Brain microvascular endothelial cell (primary cell): ENCODE results near the gene ROM1.
"Not testable (repeated sequence)": the region's sequence is repeated elsewhere in the genome, so short reads cannot be mapped to it uniquely, and the experiment has no call there.

ENCODE experiments used
- DNase-seq: peaks from one replicate; pipeline ENCODE4 v3.0.0-alpha.2; 2020
- H3K27ac ChIP-seq: fragments of 250-450 bp; sonication (Bioruptor Pico); 2 replicates; pipeline ENCODE4 v1.5.1; 2020; ENCODE audit warnings: mild to moderate bottlenecking, moderate library complexity
- H3K27me3 ChIP-seq: fragments of 250-450 bp; sonication (Bioruptor Pico); replicated peaks from 2 replicates; pipeline ENCODE4 v1.5.1; 2020; ENCODE audit warnings: mild to moderate bottlenecking
- H3K36me3 ChIP-seq: fragments of 250-450 bp; sonication (Bioruptor Pico); replicated peaks from 2 replicates; pipeline ENCODE4 v1.5.1; 2020; ENCODE audit warnings: mild to moderate bottlenecking
- H3K4me3 ChIP-seq: 2 replicates; pipeline ENCODE4 v1.5.1; 2011; ENCODE audit warnings: low read depth, mild to moderate bottlenecking, control low read depth, low read length, moderate library complexity
- in situ Hi-C: cut with HindIII; loops from 2 replicates; pipeline ENCODE4 v1.10.0; 2017; ENCODE audit warnings: low sequenced_read_pairs, low pct_ligation_motif_present
- TF ChIP-seq, protein P1 (sequence below): IDR thresholded peaks from 2 replicates; pipeline ENCODE4 v1.5.1; 2011; ENCODE audit warnings: low read depth, mild to moderate bottlenecking, moderate library complexity, low read length, control low read depth, inconsistent platforms; ENCODE audit errors: missing control alignments

The ROM1 gene

DNA sequence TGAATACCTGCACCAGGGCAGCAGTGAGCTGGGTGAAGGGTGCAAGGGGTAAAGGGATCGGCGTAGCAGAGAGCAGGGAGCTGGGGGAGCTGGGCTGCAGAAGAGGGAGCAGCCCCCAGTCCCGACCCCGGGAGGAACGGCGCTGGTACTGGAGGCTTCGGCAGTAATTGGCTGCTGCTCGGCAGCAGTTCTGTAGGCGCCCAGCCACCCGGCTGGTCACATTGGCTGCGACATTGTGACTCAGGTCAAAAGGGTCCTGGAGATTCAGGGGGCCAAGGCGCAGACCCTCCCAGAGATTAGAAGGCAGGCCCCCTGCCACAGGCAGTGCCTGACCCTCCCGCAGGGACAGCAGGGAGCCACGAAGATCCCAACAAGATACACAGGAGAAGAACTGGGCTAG is 37.2 kb upstream of the ROM1 start:
- DNase-seq, result no peak
- in situ Hi-C loops, result no loop called here
- H3K36me3 ChIP-seq, result peaks cover 32% of the 10 kb centered on the region
- H3K27me3 ChIP-seq, result no peaks in the 10 kb centered on the region
- H3K27ac ChIP-seq, result no peak overlapping the region
- TF ChIP-seq, protein P1, sequence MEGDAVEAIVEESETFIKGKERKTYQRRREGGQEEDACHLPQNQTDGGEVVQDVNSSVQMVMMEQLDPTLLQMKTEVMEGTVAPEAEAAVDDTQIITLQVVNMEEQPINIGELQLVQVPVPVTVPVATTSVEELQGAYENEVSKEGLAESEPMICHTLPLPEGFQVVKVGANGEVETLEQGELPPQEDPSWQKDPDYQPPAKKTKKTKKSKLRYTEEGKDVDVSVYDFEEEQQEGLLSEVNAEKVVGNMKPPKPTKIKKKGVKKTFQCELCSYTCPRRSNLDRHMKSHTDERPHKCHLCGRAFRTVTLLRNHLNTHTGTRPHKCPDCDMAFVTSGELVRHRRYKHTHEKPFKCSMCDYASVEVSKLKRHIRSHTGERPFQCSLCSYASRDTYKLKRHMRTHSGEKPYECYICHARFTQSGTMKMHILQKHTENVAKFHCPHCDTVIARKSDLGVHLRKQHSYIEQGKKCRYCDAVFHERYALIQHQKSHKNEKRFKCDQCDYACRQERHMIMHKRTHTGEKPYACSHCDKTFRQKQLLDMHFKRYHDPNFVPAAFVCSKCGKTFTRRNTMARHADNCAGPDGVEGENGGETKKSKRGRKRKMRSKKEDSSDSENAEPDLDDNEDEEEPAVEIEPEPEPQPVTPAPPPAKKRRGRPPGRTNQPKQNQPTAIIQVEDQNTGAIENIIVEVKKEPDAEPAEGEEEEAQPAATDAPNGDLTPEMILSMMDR, result no peak
- no peak overlapping the region for H3K4me3 ChIP-seq

DNA sequence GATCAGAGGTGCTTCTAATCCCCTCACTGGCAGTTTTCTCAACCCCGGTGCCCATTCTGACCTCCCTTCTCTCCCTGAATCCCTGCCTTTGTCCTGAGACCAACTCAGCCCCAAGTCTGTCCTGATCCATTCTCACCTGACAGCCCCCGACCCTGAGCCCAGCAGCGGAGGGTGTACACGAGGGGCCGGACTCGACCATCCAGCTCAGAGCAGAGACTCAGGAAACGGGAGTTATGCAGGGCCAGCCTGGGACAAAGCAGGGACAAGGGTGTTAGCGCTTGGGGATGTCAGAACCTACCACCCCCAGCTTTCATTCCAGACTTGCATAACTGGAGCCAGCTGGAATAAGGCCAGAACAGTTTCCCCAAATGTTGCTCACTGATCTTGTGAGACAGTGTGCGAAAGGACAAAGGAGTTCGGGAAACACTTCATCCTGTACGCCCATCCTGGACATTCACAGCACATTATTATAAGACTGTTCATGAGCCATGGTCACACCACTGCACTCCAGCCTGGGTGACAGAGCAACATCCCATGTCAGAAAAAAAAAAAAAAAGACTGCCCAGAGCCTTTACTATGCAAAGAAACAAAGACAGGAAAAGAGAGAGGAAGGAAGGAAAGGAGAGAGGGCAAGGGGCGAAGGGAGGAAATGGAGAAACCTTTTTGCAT is 35.9 kb upstream of the ROM1 start:
- in situ Hi-C loops, result no loop called here
- Histone ChIP-seq H3K4me3 (no peak overlapping the region), H3K36me3 (peaks cover 25% of the 10 kb centered on the region), H3K27ac (no peak overlapping the region), H3K27me3 (no peaks in the 10 kb centered on the region)
- no peak for DNase-seq
- TF ChIP-seq, protein P1, result no peak

DNA sequence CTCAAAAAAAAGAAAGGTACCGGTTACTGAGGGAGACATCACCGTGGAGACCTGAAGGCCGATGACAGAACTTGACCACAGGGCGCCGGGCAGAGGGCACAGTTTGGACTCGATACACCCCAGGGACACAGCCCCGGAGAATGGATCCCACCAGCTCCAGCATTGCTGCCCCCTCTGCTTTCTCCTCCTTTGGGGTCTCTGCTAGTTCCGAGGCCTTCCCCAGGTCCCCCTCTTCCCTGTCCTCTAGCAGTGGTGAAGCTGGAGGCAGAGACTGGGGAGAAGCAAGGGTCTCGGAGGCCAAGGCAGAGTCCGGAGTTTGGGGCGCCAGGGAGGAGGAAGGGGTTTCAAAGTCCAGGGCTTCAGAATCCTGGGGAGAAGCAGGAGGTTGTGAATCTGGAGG is 34.5 kb upstream of the ROM1 start:
- Histone ChIP-seq H3K36me3 (peaks cover 20% of the 10 kb centered on the region), H3K27me3 (no peaks in the 10 kb centered on the region), H3K4me3 (no peak overlapping the region), H3K27ac (no peak overlapping the region)
- TF ChIP-seq, protein P1, result no peak
- DNase-seq, result no peak
- in situ Hi-C loops, result no loop called here

DNA sequence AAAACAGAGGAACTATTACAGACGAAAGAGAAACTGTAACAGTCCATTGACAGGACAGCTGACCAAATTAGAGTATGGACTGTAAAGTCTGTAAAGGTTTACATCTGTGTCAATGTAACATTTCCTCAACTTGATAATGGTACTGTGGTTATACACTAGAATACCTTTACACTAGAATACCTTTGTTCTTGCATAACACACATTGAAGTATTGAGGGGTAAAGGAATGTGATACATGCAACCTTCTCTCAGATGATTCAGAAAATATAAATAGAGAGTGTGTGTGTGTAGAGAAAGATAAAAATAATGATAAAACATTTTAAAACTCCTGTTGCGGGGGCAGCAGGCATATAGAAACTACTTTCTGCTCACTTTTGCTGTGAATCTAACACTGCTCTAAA is 33.8 kb upstream of the ROM1 start:
- no peak overlapping the region for H3K4me3 ChIP-seq
- no peak for DNase-seq
- H3K27ac ChIP-seq, result no peak overlapping the region
- H3K36me3 ChIP-seq, result peaks cover 20% of the 10 kb centered on the region
- TF ChIP-seq, protein P1, result no peak
- in situ Hi-C loops, result no loop called here
- H3K27me3 ChIP-seq, result no peaks in the 10 kb centered on the region

DNA sequence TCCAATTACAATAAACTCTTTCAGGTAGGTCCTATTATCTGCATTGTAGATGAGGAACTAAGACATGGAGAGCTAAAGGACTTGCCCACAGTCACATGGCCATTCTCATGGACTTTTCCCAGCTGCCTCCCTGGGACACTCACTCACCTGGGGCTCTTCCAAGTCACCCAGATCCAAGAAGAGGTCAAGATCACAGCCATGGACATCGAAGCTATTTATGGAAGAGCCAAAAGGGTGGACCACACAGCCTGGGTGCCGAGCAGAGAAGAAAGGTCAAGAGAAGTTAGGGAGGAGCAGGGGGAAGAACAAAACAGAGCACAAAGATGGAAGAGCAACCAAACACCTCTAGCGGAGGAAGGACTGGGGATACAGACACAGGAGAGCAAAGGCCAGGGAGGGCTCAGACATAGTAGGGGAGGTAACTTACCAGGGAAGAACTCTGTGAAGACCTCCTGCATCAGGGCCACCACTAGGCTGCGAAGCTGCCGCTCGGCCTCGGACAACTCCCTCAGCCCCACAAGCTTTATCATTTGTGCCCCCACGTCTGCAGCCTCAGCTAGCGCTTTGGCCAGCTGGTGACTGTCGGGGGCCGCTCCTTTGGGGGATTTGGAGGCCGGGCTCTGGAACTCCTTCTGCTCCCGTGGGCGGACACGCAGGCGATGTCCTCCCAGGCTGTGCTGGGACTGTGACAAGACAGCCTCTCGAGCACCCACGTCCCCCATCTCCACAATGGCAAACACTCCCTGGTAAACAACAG is 31.9 kb upstream of the ROM1 start:
- H3K27me3 ChIP-seq, result no peaks in the 10 kb centered on the region
- in situ Hi-C loops, result no loop called here
- TF ChIP-seq, protein P1, result no peak

DNA sequence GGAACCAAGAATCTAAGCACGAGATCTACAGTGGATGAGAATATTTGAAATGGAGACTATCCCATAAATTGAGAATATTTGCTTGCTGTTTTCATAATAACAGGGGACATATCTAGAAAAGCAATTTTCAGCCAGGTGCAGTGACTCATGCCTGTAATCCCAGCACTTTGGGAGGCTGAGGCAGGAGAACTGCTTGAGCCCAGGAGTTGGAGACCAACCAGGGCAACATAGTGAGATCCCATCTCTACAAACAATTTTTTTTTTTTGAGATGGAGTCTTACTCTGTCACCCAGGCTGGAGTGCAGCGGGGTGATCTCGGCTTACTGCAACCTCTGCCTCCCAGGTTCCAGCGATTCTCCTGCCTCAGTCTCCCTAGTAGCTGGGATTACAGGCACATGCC is 31.3 kb upstream of the ROM1 start:
- DNase-seq, result not testable (repeated sequence)
- peaks cover 28% of the 10 kb centered on the region for H3K36me3 ChIP-seq

More for the DNA sequence above, 31.9 kb upstream of the ROM1 start:
- Histone ChIP-seq H3K27ac (no peak overlapping the region), H3K36me3 (peaks cover 22% of the 10 kb centered on the region), H3K4me3 (no peak overlapping the region)
- no peak for DNase-seq

DNA sequence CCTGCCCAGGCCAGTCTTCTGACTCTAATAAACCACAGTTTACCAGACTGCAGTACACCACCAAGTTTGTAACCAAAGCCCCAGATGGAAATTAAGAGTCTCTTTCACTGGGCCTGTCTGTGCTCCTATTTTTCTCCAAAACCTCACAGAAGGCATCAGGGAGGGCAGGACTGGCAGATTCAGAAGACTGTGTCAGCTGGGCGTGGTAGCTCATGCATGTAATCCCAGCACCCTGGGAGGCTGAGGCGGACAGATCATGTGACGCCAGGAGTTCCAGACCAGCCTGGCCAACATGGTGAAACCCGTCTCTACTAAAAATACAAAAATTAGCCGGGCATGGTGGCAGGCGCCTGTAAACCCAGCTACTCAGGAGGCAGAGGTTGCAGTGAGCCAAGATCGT is 27.7 kb upstream of the ROM1 start:
- peaks cover 28% of the 10 kb centered on the region for H3K36me3 ChIP-seq
- in situ Hi-C loops, H3K27ac ChIP-seq, H3K4me3 ChIP-seq, DNase-seq, H3K27me3 ChIP-seq: not testable (repeated sequence)

More for the DNA sequence above, 31.3 kb upstream of the ROM1 start:
- in situ Hi-C loops, H3K4me3 ChIP-seq, H3K27ac ChIP-seq, H3K27me3 ChIP-seq: not testable (repeated sequence)
